ENCODE measurements around the gene PYGO2.
A peak's percentile ranks its signal among the peaks of the same experiment; 100 is the strongest.

Gene PYGO2, protein sequence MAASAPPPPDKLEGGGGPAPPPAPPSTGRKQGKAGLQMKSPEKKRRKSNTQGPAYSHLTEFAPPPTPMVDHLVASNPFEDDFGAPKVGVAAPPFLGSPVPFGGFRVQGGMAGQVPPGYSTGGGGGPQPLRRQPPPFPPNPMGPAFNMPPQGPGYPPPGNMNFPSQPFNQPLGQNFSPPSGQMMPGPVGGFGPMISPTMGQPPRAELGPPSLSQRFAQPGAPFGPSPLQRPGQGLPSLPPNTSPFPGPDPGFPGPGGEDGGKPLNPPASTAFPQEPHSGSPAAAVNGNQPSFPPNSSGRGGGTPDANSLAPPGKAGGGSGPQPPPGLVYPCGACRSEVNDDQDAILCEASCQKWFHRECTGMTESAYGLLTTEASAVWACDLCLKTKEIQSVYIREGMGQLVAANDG

GRCh38 chr1:154961207-154962155, at the start of gene PYGO2:
Gene PYGO2, minus strand, starts transcription at chr1:154961782. Its CDS starts 206 bp downstream, at chr1:154961576.
- FAIRE-seq = no peak

- FAIRE-seq = no peak
Observed at GRCh38 chr1:155011004-155011416, 49.4 kb upstream of the PYGO2 start.

DNA sequence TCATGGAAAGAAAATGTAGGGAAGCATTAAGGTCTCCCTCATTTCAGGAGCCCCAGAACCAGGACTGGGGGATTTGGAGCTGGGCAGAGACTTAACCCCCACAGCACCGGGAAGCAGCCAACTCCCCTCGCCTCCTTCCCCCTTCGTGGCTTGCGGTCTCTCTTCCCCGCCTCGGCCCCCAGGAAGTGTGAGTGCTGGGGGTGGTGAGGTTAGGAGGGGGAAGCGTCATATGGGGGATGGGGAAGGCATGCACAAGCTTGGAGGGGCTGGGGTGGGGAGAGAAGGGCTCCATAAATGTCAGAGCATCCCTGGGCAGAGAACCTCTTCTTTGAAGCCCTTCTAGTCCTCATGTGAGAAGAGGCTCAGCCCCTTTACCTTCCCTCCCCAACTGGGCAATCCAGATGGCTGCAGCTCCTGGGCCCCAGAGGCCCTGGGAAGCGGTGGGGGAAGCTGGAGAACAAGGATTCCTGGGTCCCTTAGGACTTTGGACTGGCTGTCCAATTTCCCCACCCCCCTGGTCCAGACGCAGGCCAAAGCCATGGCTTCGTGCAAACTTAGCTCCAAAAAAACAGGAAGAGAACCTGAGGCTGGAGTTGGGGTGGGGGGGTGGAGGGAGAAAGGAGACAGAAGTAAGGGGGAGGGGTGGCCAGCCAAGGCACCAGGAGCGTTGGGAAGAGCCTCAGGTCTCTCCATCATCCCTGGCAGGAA, 48.8 kb upstream of the PYGO2 start:
- FAIRE-seq = no peak

- FAIRE-seq = no peak
Observed at GRCh38 chr1:155009742-155010141, 48.2 kb upstream of the PYGO2 start.

GRCh38 chr1:155009221-155009711, 47.7 kb upstream of the PYGO2 start:
- no peak for FAIRE-seq

- no peak for FAIRE-seq
Observed at GRCh38 chr1:155008015-155008941, 46.7 kb upstream of the PYGO2 start.

DNA sequence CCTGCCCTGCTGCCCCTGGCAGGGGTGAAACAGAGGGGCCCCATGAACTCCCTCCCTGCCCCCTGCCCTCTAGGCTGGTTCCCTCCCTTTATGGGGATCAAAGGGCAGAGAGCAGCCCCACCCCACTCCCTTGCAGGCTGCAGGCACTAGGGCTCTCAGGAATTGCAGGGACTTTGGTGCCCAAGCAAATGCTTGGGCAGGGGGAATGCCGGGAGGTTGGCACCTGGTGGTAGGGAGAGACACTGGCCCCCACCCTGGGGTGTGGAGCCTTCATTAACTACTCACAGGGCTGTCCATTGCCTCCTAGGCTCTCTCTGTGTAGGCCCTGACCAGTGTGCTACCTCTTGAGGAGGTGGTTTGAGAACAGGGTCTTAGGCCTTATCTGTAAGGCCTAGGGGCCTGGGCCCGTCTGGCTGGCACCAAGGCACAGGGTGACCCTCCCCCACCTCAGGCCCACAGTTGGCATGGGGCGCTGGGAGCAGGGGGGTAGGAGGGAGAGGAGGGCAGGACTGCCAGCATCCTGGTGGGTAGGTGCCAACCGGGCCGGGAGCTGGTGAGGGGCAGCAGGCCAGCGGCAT, 45.8 kb upstream of the PYGO2 start:
- no peak for FAIRE-seq

DNA sequence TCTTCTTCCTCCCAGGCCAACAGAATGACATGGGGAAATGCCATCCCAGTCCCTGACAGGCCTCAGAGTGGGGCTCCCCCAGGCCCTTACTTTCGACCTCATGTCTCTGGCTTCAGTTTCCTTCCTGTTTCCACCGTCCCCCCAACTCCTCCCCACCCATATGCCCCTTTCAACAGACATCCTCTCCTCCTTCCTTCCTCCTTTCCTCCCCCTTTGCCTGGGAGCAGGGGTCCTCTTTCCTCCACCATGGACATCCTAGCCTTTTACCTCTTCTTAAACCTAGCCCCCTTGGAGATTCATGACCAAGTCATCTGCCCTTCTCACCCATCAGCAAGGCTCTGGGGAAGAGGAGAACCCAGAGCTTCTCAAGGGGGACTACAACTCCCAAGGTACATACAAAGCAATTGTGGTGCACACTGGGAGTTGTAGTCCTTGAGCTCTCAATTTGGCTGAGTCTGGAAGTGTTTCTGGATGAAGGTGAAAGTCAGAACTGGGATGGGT, 45.1 kb upstream of the PYGO2 start:
- FAIRE-seq = peak; percentile 96

- no peak for FAIRE-seq
Observed at GRCh38 chr1:155005076-155006011, 43.8 kb upstream of the PYGO2 start.

- FAIRE-seq = no peak
Observed at GRCh38 chr1:155004352-155005075, 42.9 kb upstream of the PYGO2 start.

GRCh38 chr1:155003766-155004351, 42.3 kb upstream of the PYGO2 start:
- no peak for FAIRE-seq

- FAIRE-seq = no peak
Observed at GRCh38 chr1:155003227-155003765, 41.7 kb upstream of the PYGO2 start.

DNA sequence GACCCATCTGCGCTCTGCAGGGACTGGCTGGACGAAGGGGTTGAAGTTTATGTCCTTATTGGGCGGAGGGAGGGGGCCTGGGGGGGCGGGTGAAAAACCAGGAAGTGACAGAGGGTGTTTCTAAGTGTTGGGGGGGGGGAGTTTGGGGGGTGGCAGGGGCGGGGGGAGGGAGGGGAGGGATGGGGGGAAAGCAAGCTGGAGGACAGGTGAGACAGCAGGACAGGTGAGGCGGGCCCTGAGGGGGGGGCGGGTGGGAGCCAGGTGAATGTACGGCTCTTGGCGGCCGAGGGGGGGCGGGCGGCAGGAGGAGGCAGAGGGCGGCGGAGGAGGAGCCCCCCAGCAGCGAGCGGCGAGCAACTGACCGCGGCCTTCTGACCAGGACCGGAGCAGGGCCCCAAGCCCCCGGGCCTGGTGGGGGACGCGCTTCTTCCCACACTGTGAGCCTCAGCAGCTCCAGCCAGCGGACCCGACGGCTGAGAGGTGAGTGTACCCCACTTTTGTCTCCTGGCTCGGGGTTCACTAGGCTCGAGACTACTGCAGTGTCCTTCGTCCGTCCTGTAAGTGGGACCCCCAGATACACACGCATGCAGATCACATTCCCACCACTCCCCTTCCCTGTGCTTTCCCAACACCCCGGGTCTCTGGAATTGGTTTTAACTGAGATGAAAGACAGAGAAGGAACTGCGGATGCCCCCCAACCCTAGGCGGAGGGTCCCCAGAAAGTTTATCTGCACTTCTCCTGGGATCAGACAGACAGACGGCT, 41.1 kb upstream of the PYGO2 start, which contains the start of gene ZBTB7B:
TSS of gene ZBTB7B (plus strand) at position 339 of the 763 bp plus-strand sequence. CDS start 11,859 bp downstream, outside the sequence.
- FAIRE-seq = no peak

GRCh38 chr1:155001675-155002463, 40.3 kb upstream of the PYGO2 start:
- peak; percentile 90 for FAIRE-seq

DNA sequence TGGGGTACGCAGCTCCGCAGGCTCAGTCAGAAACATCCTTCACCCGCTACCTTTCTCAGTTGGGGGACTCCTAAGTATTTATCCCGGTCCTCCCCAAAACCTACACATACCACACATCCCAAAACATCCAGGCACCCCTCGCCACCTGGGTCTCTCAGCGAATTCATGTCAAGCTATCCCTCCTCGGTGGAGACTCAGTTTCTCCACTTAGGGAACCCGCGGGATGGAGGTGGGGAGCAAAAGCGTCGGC, 39.8 kb upstream of the PYGO2 start:
- no peak for FAIRE-seq

GRCh38 chr1:155000726-155001424, 39.3 kb upstream of the PYGO2 start:
- FAIRE-seq = peak; percentile 41

GRCh38 chr1:155000411-155000725, 38.8 kb upstream of the PYGO2 start:
- no peak for FAIRE-seq

Measured in G401.6 (cell line).